HT-29 (cell line): ENCODE results near the gene PTGER2. TPM values are rescaled to one million over a fixed set of nuclear protein-coding genes. Genes with fewer than 3 reads are reported as not detected.

ENCODE experiments used
- DNase-seq: peaks from one replicate; pipeline ENCODE4 v3.0.0-alpha.2; 2015; ENCODE audit warnings: low spot score
- total RNA-seq: library from RNA; depleted of rRNA; stranded (reverse); fragments of >200 nt; shearing (Covaris generic); gene quantifications from 2 replicates; pipeline ENCODE4 v1.2.3, GENCODE V29; 2014

PTGER2 gene
- total RNA-seq, 1 experiment from 2014 or later: not detected

GRCh38 chr14:52304248-52304904 lies 9.7 kb upstream of the PTGER2 start:
- DNase-seq: no peak

DNA sequence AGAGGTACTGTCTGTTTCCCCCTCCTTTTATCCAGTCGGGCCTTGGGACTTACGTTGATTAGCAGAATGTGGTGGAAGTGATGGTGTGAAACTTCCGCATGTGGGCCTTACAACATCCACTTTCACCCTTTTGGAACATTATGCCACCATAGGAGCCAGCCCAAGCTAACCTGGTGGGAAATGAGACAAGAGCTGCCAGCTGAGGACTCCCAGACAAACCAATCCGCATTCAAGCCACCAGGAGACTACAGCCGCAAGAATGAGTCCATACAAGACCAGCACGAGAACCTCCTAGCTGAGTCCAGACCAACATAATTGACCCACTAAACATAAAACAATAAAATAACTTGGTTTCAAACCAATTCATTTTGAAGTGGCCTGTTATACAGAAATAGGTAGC lies 9.1 kb upstream of the PTGER2 start:
- no peak for DNase-seq

GRCh38 chr14:52307376-52307775 lies 6.7 kb upstream of the PTGER2 start:
- DNase-seq: no peak

DNA sequence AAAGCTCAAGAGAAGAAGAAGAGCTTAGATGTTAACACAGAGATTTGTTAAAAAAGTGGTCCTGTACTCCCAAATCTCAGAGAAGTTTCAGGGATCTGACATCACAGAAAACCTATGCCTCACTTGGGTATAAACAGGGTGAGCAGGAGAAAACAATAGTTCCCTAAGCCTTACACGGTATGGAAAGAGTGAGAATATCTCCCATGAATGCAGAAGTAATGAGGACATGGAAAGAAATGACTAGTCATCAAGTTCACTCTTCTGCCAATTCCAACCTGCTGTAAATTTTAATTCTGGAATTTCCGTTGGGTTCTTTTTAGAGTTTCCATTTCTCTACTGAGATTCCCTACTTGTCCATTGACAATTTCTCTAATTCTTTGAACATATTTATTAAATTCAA lies 6.2 kb upstream of the PTGER2 start:
- no peak for DNase-seq

GRCh38 chr14:52310541-52310940 lies 3.6 kb upstream of the PTGER2 start:
- no peak for DNase-seq

DNA sequence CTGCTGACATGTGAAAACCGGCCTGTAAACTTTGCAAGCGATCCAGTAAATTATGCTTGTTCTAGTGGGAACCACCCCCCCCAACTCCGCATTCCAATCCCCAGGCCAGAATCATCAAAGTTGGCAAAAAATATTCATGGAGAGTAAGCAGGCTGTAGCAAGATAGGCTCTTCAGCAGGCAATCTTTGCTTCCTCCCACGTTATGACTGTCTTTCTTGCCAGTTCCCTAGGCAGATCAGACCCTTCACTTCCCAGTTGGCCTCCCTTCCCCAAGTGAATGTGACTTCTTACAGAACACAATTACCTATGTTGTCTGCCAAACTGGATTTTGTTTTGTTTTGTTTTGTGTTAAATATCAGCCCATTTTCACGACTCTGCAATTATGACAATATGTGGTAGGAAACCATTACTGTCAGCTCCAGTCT lies 1.2 kb upstream of the PTGER2 start:
- no peak for DNase-seq

GRCh38 chr14:52313462-52313861 lies 650 bp upstream of the PTGER2 start:
- no peak for DNase-seq

- no peak for DNase-seq
Measured at GRCh38 chr14:52314595-52315354, 663 bp downstream of the PTGER2 start.

DNA sequence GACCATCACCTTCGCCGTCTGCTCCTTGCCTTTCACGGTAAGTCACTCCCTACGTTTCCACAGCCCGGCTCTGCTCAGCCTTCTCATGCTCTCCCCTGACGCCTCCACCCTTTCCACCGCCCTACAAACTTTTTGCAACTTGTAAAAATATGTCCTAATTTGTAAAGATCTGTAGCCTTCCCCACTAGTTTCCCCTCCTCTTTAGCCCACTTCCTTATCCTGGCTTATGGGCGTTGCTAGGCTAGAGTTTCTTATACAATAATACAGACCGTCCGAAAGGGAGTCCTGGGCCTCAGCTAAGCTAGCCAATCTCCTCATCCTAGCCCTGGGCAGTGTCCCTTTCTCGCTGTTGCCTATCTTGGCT lies 1.2 kb downstream of the PTGER2 start:
- no peak for DNase-seq

DNA sequence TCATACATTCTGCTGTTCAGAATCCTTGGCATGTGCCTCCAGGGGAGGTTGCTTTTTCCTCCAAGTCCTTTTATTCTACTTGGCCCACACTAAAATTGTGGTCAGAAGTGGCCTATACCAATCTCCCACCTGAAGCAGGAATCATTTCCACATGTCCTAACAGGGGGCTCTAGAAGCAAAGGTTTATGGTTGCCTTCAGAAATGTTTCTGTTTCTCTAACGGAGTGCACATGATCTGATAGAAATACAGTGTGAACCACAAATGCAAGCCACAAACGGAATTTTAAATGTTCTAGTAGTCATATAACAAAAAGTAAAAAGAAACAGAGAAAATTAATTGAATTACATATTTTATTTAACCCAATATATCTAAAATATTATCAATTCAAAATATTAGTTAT lies 4.0 kb downstream of the PTGER2 start:
- no peak for DNase-seq

GRCh38 chr14:52318826-52319645 lies 4.9 kb downstream of the PTGER2 start:
- DNase-seq: no peak

GRCh38 chr14:52319919-52320318 lies 5.8 kb downstream of the PTGER2 start:
- DNase-seq: no peak

- no peak for DNase-seq
Measured at GRCh38 chr14:52325126-52325525, 11.0 kb downstream of the PTGER2 start.

GRCh38 chr14:52325630-52326029 lies 11.5 kb downstream of the PTGER2 start:
- DNase-seq: no peak

DNA sequence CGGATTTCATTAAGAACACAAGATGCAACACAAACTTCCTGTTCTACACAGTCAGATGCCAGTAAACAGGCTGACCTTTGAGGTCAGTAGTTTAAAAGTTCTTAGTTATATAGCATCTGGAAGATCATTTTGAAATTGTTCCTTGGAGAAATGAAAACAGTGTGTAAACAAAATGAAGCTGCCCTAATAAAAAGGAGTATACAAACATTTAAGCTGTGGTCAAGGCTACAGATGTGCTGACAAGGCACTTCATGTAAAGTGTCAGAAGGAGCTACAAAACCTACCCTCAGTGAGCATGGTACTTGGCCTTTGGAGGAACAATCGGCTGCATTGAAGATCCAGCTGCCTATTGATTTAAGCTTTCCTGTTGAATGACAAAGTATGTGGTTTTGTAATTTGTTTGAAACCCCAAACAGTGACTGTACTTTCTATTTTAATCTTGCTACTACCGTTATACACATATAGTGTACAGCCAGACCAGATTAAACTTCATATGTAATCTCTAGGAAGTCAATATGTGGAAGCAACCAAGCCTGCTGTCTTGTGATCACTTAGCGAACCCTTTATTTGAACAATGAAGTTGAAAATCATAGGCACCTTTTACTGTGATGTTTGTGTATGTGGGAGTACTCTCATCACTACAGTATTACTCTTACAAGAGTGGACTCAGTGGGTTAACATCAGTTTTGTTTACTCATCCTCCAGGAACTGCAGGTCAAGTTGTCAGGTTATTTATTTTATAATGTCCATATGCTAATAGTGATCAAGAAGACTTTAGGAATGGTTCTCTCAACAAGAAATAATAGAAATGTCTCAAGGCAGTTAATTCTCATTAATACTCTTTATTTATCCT lies 13.5 kb downstream of the PTGER2 start:
- no peak for DNase-seq

DNA sequence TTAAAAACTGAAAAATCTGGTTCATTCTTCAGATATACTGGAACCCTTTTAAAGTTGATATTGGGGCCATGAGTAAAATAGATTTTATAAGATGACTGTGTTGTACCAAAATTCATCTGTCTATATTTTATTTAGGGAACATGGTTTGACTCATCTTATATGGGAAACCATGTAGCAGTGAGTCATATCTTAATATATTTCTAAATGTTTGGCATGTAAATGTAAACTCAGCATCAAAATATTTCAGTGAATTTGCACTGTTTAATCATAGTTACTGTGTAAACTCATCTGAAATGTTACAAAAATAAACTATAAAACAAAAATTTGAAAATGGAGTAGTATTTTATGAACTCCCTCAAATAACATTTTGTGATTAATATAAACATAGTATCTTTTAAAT lies 14.2 kb downstream of the PTGER2 start:
- DNase-seq: no peak

DNA sequence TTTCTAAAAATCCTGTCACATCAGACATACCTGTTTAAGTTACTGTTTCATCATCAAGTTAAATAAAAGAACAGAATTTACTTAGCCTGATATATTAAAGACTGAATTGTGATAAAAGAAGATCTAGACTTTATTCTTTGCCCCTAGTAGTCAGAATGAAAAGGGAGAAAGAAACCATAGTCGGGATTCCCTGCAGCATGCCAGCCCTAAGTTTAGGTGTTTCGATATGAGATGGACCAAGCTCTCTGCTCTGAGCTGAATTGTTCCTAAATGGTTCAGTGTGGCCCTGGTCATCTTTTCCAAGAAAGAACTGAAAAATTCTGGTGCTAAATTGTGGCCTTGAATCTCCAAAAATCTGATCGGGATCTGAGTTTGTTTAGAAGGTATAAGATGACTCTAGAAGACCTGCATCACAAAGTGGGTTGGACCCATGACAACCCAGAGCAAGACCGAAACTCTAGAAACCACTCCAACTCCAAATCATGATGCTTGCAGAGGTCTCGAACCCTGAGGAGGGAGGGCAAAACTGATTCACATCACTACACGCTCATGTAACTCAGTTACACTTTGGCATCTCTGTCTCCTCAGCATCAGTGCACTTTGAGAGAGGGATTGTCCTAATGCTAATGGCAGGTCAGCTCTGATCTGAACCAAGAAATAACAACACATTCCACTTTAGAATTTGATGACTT lies 15.7 kb downstream of the PTGER2 start:
- no peak for DNase-seq

DNA sequence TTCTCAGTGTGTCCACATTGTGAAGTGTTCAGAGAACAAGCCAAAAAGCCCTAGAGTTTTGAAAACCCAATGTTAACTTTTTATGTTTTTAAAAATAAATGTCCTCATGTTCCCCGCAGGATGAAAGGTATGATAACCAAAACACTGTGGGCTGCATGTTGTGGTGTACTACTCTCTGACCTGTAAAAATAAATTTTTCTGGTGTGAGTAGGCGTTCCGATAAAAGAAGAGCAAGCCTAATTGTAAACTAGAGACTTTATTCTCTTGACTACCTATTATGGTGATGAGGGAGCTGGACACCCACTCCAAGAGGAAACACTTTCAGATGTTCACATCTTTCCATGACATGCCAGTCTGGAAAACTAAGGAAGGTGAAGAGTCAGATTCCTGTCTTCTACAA lies 18.2 kb downstream of the PTGER2 start:
- DNase-seq: no peak

DNA sequence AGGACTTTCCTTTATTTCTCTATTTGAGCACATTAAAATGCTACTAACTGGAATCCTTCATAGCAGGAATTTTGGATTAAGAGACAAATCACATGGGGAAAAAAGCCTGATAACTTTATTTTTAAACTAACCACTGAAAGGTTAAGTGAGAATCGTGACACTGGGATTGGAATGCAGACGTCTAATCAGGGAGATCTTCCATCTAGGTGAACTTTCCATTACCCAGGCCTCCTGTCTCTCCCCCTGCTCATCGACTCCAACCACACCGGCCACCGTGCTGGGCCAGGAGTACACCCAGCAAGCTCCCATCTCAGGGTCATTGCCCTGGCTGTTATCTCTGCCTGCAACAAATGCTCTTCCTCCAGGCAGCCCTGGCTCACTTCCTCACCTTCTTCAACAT lies 19.0 kb downstream of the PTGER2 start:
- no peak for DNase-seq

DNA sequence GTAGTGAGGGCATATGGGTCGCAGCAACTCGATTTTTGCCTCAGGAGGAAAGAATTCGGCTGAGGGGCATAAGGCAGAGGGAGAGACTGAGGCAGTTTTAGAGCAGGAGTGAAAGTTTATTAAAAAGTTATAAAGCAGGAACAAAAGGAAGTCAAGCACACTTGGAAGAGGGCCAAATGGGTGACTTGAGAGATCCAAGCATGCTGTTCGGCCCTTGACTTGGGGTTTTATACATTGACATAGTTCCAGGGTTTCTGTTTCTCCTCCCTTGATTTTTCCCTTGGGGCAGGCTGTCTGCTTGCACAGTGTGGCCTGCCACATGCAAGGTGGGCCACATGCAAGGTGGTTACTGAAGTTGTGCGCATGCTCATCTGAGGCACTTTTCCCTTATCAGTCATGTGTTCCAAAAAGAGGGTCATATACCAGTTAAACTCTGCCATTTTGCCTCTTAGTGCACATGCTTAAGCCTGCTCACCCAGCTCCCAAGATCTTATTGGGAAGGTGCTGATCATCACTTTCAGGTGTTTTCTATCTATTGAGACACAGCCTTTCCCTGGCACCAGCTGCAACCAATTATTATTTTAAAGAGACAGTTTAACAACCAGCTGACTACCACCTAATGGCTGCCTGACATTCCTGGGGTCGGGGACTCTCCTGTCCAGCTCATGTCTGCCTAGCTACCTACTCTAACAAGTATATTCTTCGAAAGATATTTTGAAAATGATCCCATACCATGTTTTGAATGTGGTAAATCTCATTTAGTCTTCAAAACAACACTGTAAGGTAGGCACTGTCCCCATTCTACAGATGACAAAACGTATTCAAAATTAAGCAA lies 19.9 kb downstream of the PTGER2 start:
- DNase-seq: no peak
